ENCODE data around the gene IL20RB. TPM values are rescaled to one million over a fixed set of nuclear protein-coding genes. Genes with fewer than 3 reads are reported as not detected.

IL20RB gene
- total RNA-seq, 1 experiment from 2014 or later, result 7.2 TPM

- Histone ChIP-seq H4K20me1 (ENCODE audit: insufficient read depth) (no peaks in the 10 kb centered on the region), H2AFZ (no peak overlapping the region), H3K9me2 (ENCODE audit: insufficient read depth) (no peaks in the 10 kb centered on the region), H3K27ac (no peak overlapping the region), H3K79me2 (ENCODE audit: low read depth) (no peaks in the 10 kb centered on the region), H3F3A (ENCODE audit: insufficient read depth, low read depth) (no peaks in the 10 kb centered on the region), H3K4me3 (no peak overlapping the region), H3K4me2 (no peak overlapping the region), H3K27me3 (ENCODE audit: insufficient read depth, low read depth) (no peaks in the 10 kb centered on the region), H3K36me3 (ENCODE audit: low read depth) (no peaks in the 10 kb centered on the region), H3K9me3 (ENCODE audit: insufficient read depth, low read depth) (no peaks in the 10 kb centered on the region), H3K4me1 (replicated peaks; ENCODE audit: insufficient read depth) (no peaks in the 10 kb centered on the region)
- POLR2A ChIA-PET (ENCODE audit: unreplicated experiment), result no interaction called here
- TF ChIP-seq EZH2 (IDR thresholded peaks at IDR 0.05; ENCODE audit: low read depth) (no peak), CTCF (conservative IDR thresholded peaks at IDR 0.05) (no peak)
- BruUV-seq (replicated peaks), result no TSS peak
- intact Hi-C loops (cut with micrococcal nuclease; ENCODE audit: unreplicated experiment), result no loop called here
- CTCF ChIA-PET, result no interaction called here
- no peak for DNase-seq
These were observed 16.9 kb downstream of the IL20RB start for GRCh38 chr3:136974670-136975069.

DNA sequence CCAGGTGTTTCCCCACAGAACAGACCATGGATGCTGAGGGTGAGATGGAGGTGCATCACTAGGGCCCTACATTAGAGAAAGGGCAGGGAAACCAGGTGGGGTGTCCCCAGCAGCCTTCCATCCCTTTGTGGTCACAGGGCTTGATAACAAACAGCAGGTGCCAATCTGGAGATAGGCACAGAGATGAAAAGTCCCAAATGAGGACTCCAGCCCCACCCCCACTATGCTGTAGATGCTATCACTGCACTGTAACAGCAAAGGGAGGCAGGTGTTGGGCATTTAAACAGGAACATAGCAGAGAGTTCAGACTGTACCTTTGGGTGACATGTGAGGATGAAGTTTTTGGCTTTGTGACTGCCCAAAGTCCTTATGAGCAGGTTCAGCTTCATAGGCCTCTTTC is 21.4 kb downstream of the IL20RB start:
- DNase-seq, result no peak
- H3K4me3 ChIP-seq, result no peak overlapping the region
- no peak for TF ChIP-seq CTCF (conservative IDR thresholded peaks at IDR 0.05)
- no peak for TF ChIP-seq EZH2 (IDR thresholded peaks at IDR 0.05; ENCODE audit: low read depth)
- no peaks in the 10 kb centered on the region for H3F3A ChIP-seq (ENCODE audit: insufficient read depth, low read depth)
- no peak overlapping the region for H3K27ac ChIP-seq
- no peaks in the 10 kb centered on the region for H3K27me3 ChIP-seq (ENCODE audit: insufficient read depth, low read depth)
- intact Hi-C loops (cut with micrococcal nuclease; ENCODE audit: unreplicated experiment), result no loop called here
- no peaks in the 10 kb centered on the region for H3K9me3 ChIP-seq (ENCODE audit: insufficient read depth, low read depth)
- H3K9me2 ChIP-seq (ENCODE audit: insufficient read depth), result no peaks in the 10 kb centered on the region
- no peaks in the 10 kb centered on the region for H3K79me2 ChIP-seq (ENCODE audit: low read depth)
- H3K36me3 ChIP-seq (ENCODE audit: low read depth), result no peaks in the 10 kb centered on the region
- H3K4me2 ChIP-seq, result no peak overlapping the region
- no peak overlapping the region for H2AFZ ChIP-seq
- no TSS peak for BruUV-seq (replicated peaks)
- H4K20me1 ChIP-seq (ENCODE audit: insufficient read depth), result no peaks in the 10 kb centered on the region
- POLR2A ChIA-PET (ENCODE audit: unreplicated experiment), result no interaction called here
- H3K4me1 ChIP-seq (replicated peaks; ENCODE audit: insufficient read depth), result no peaks in the 10 kb centered on the region
- CTCF ChIA-PET, result interaction anchor here (0.6 kb wide), 1 partner anchor 34 kb away, joined by 3 read pairs; no protein-coding TSS in a partner anchor

DNA sequence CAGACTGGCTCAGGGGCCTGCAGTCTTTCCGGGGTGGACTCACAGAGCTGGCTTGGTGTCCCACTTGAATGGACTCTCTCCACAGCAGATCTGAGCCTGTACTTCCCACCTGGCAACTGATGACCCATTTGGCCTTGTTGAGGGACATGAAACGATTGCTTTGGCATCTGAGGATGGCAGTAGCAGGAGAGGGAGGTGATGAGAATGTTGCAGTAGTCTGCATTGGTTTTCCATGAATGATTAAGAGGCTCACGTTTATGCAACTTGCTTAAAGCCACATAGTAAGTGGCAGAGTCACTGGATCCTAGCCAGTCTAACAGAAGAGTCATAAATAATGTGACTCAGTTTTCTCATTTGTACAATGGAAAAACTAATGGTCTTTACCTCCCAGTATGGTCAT is 21.9 kb downstream of the IL20RB start:
- ChIA-PET CTCF (no interaction called here), POLR2A (ENCODE audit: unreplicated experiment) (no interaction called here)
- Histone ChIP-seq H3F3A (ENCODE audit: insufficient read depth, low read depth) (no peaks in the 10 kb centered on the region), H3K4me3 (no peak overlapping the region), H3K9me2 (ENCODE audit: insufficient read depth) (no peaks in the 10 kb centered on the region), H3K36me3 (ENCODE audit: low read depth) (no peaks in the 10 kb centered on the region), H3K27me3 (ENCODE audit: insufficient read depth, low read depth) (no peaks in the 10 kb centered on the region), H3K4me2 (no peak overlapping the region), H4K20me1 (ENCODE audit: insufficient read depth) (no peaks in the 10 kb centered on the region), H3K79me2 (ENCODE audit: low read depth) (no peaks in the 10 kb centered on the region), H2AFZ (no peak overlapping the region), H3K9me3 (ENCODE audit: insufficient read depth, low read depth) (no peaks in the 10 kb centered on the region), H3K27ac (no peak overlapping the region), H3K4me1 (replicated peaks; ENCODE audit: insufficient read depth) (no peaks in the 10 kb centered on the region)
- no TSS peak for BruUV-seq (replicated peaks)
- intact Hi-C loops (cut with micrococcal nuclease; ENCODE audit: unreplicated experiment), result no loop called here
- TF ChIP-seq CTCF (conservative IDR thresholded peaks at IDR 0.05) (no peak), EZH2 (IDR thresholded peaks at IDR 0.05; ENCODE audit: low read depth) (no peak)
- DNase-seq, result no peak
